Fibroblast of villous mesenchyme (primary cell): Measurements from ENCODE around the gene BRD3. TPM values are rescaled to one million over a fixed set of nuclear protein-coding genes. Genes with fewer than 3 reads are reported as not detected.
A peak's percentile ranks its signal among the peaks of the same experiment; 100 is the strongest.

Source experiments
- DNase-seq: peaks from one replicate; pipeline ENCODE4 v3.0.0-alpha.2; 2010; ENCODE audit warnings: low read depth
- H3K4me3 ChIP-seq: 2 replicates; pipeline ENCODE4 v1.5.1; 2011; ENCODE audit warnings: low read depth, mild to moderate bottlenecking, low read length
- CTCF ChIP-seq: IDR thresholded peaks from 2 replicates; pipeline ENCODE4 v1.5.1; 2012; ENCODE audit warnings: low read depth, mild to moderate bottlenecking, low read length; ENCODE audit not compliant: insufficient read depth
- total RNA-seq: library from RNA; depleted of rRNA; stranded (reverse); fragments of >200 nt; gene quantifications from 2 replicates; pipeline ENCODE4 v1.2.3, GENCODE V29; 2012

Gene BRD3
- total RNA-seq, 1 donor: 5.2 TPM

- peak overlapping the region; percentile 84 for H3K4me3 ChIP-seq
- no peak for TF ChIP-seq CTCF
- peak; percentile 32 for DNase-seq
Observed at GRCh38 chr9:134066526-134066912, 1.3 kb downstream of the BRD3 start.

GRCh38 chr9:134065612-134066419, 2.0 kb downstream of the BRD3 start:
- no peak for TF ChIP-seq CTCF
- DNase-seq: peak; percentile 77
- peak overlapping the region; percentile 84 for H3K4me3 ChIP-seq

- H3K4me3 ChIP-seq: no peak overlapping the region
- DNase-seq: no peak
- no peak for TF ChIP-seq CTCF
Observed at GRCh38 chr9:134064711-134065110, 3.1 kb downstream of the BRD3 start.

GRCh38 chr9:134063571-134064450, 4.0 kb downstream of the BRD3 start:
- no peak for TF ChIP-seq CTCF
- DNase-seq: no peak
- H3K4me3 ChIP-seq: no peak overlapping the region

- DNase-seq: no peak
- no peak for TF ChIP-seq CTCF
Observed at GRCh38 chr9:134063088-134063570, 4.7 kb downstream of the BRD3 start.

GRCh38 chr9:134062461-134063087, 5.3 kb downstream of the BRD3 start:
- DNase-seq: no peak
- no peak overlapping the region for H3K4me3 ChIP-seq
- TF ChIP-seq CTCF: no peak

More at GRCh38 chr9:134063088-134063570, 4.7 kb downstream of the BRD3 start:
- H3K4me3 ChIP-seq: no peak overlapping the region
